IMR-90 (cell line): ENCODE data around the gene HSPA13. TPM values are rescaled to one million over a fixed set of nuclear protein-coding genes. Genes with fewer than 3 reads are reported as not detected.

Experiments used
- ATAC-seq: fragments of 200-7000 bp; cut with Tn5 transposase; 2 replicates; pipeline ENCODE4 v1.9.1; 2020; ENCODE audit warnings: low read depth, mild to moderate bottlenecking, moderate library complexity
- BruUV-seq: library from RNA; stranded (reverse); fragments of 400-500 nt; replicated peaks from 2 replicates; lab custom pipeline; 2021; lab: Mats Ljungman, UMichigan
- CTCF ChIA-PET: fragments of 300-600 bp; formaldehyde crosslinking; extraction: SDS; loops from one replicate; lab custom pipeline; 2021; ENCODE audit warnings: antibody characterized with exemption; lab: Yijun Ruan, JAX
- POLR2A ChIA-PET: fragments of 300-600 bp; sonication (Branson Sonifier 250); formaldehyde crosslinking; loops from one replicate; lab custom pipeline; 2022; ENCODE audit warnings: antibody characterized with exemption; ENCODE audit not compliant: unreplicated experiment; lab: Charles Lee
- DNase-seq: peaks from one replicate; pipeline ENCODE4 v3.0.0; 2013
- H2AFZ ChIP-seq: replicated peaks from 2 replicates; pipeline ENCODE3; 2013; ENCODE audit warnings: low read length, mild to moderate bottlenecking; ENCODE audit not compliant: poor library complexity
- H2AK5ac ChIP-seq: 2 replicates; pipeline ENCODE4 v1.6.1; 2013; ENCODE audit warnings: low read depth, low read length, inconsistent platforms
- H2AK9ac ChIP-seq: replicated peaks from 2 replicates; pipeline ENCODE3; 2013; ENCODE audit warnings: mild to moderate bottlenecking, low read depth, low read length, moderate library complexity; ENCODE audit not compliant: poor library complexity
- H2BK120ac ChIP-seq: 2 replicates; pipeline ENCODE4 v1.6.1; 2013; ENCODE audit warnings: low read depth, low read length, inconsistent platforms
- H2BK15ac ChIP-seq: 3 replicates; pipeline ENCODE4 v1.6.1; 2013; ENCODE audit warnings: low read depth, low read length, inconsistent platforms
- H2BK20ac ChIP-seq: 2 replicates; pipeline ENCODE4 v1.6.1; 2013; ENCODE audit warnings: low read depth, mild to moderate bottlenecking, inconsistent platforms, low read length, moderate library complexity
- H2BK5ac ChIP-seq: 2 replicates; pipeline ENCODE4 v1.6.1; 2013; ENCODE audit warnings: mild to moderate bottlenecking, low read depth, low read length, inconsistent platforms; ENCODE audit not compliant: poor library complexity, severe bottlenecking
- H3K14ac ChIP-seq: replicated peaks from 2 replicates; pipeline ENCODE4 v1.6.1; 2013; ENCODE audit warnings: low read depth, low read length, inconsistent platforms
- H3K18ac ChIP-seq: 2 replicates; pipeline ENCODE4 v1.6.1; 2013; ENCODE audit warnings: low read depth, low read length, control low read depth
- H3K23ac ChIP-seq: 2 replicates; pipeline ENCODE4 v1.6.1; 2013; ENCODE audit warnings: low read depth, low read length, inconsistent platforms
- H3K27ac ChIP-seq: 2 replicates; pipeline ENCODE4 v1.5.1; 2013; ENCODE audit warnings: mild to moderate bottlenecking, control low read depth, low read length; ENCODE audit not compliant: insufficient read depth
- H3K27me3 ChIP-seq: 2 replicates; pipeline ENCODE4 v1.6.1; 2013; ENCODE audit warnings: low read length; ENCODE audit not compliant: control insufficient read depth, insufficient read depth
- H3K36me3 ChIP-seq: 2 replicates; pipeline ENCODE4 v1.6.1; 2013; ENCODE audit warnings: low read length, mixed read lengths; ENCODE audit not compliant: control insufficient read depth, insufficient read depth
- H3K4ac ChIP-seq: 2 replicates; pipeline ENCODE4 v1.6.1; 2013; ENCODE audit warnings: low read depth, low read length, inconsistent platforms
- H3K4me1 ChIP-seq: 2 replicates; pipeline ENCODE4 v1.6.1; 2013; ENCODE audit warnings: low read length, mixed read lengths; ENCODE audit not compliant: control insufficient read depth, insufficient read depth
- H3K4me2 ChIP-seq: 2 replicates; pipeline ENCODE4 v1.6.1; 2013; ENCODE audit warnings: low read depth, mild to moderate bottlenecking, control low read depth, low read length, moderate library complexity
- H3K4me3 ChIP-seq: 2 replicates; pipeline ENCODE4 v1.5.1; 2013; ENCODE audit warnings: low read depth, mild to moderate bottlenecking, control low read depth, low read length, moderate library complexity; ENCODE audit not compliant: insufficient read depth
- H3K56ac ChIP-seq: 2 replicates; pipeline ENCODE4 v1.6.1; 2013; ENCODE audit warnings: low read length, inconsistent platforms; ENCODE audit not compliant: insufficient read depth; ENCODE audit errors: extremely low read depth
- H3K79me1 ChIP-seq, 2 experiments: 2 replicates each; pipeline ENCODE4 v1.6.1; 2013; ENCODE audit warnings: low read length in 2 of 2, inconsistent platforms in 1 of 2, low read depth in 1 of 2
- H3K9ac ChIP-seq: 2 replicates; pipeline ENCODE4 v1.6.1; 2013; ENCODE audit warnings: low read depth, low read length, control low read depth
- H3K9me1 ChIP-seq: 2 replicates; pipeline ENCODE4 v1.6.1; 2013; ENCODE audit warnings: low read length, inconsistent platforms; ENCODE audit not compliant: insufficient read depth
- H3K9me3 ChIP-seq: 2 replicates; pipeline ENCODE4 v1.6.1; 2013; ENCODE audit warnings: low read length; ENCODE audit not compliant: control insufficient read depth, insufficient read depth
- H4K20me1 ChIP-seq: 2 replicates; pipeline ENCODE4 v1.6.1; 2013; ENCODE audit warnings: low read length, inconsistent platforms; ENCODE audit not compliant: insufficient read depth
- H4K5ac ChIP-seq: 2 replicates; pipeline ENCODE4 v1.6.1; 2013; ENCODE audit warnings: mild to moderate bottlenecking, low read depth, low read length, control low read depth
- H4K8ac ChIP-seq, 2 experiments: 2 replicates each; pipeline ENCODE4 v1.6.1; 2013; ENCODE audit warnings: low read depth in 2 of 2, low read length in 2 of 2, control low read depth in 1 of 2, inconsistent platforms in 1 of 2
- H4K91ac ChIP-seq: 2 replicates; pipeline ENCODE4 v1.6.1; 2013; ENCODE audit warnings: low read depth, low read length, inconsistent platforms; ENCODE audit not compliant: insufficient read depth
- CEBPB ChIP-seq: IDR thresholded peaks from 2 replicates; pipeline ENCODE4 v1.6.1; 2012; ENCODE audit warnings: low read depth, low read length, improper control_type of control experiment
- CHD1 ChIP-seq: IDR thresholded peaks from 2 replicates; pipeline ENCODE4 v1.6.1; 2012; ENCODE audit warnings: low read depth, low read length, improper control_type of control experiment
- CTCF ChIP-seq: conservative IDR thresholded peaks from 2 replicates; pipeline ENCODE4 v1.5.1; 2012; ENCODE audit warnings: mild to moderate bottlenecking, low read depth, low read length, improper control_type of control experiment
- ELK1 ChIP-seq: fragments of 150-350 bp; IDR thresholded peaks from 2 replicates; pipeline ENCODE4 v1.6.1; 2016; ENCODE audit warnings: low read depth, mild to moderate bottlenecking, low read length, moderate library complexity, borderline replicate concordance
- MAFK ChIP-seq: IDR thresholded peaks from 2 replicates; pipeline ENCODE4 v1.6.1; 2012; ENCODE audit warnings: low read depth, low read length, improper control_type of control experiment
- MAZ ChIP-seq: IDR thresholded peaks from 2 replicates; pipeline ENCODE4 v1.6.1; 2012; ENCODE audit warnings: low read depth, mild to moderate bottlenecking, low read length, improper control_type of control experiment, moderate library complexity, borderline replicate concordance
- NFE2L2 ChIP-seq: fragments of 150-350 bp; IDR thresholded peaks from 2 replicates; pipeline ENCODE4 v1.6.1; 2016; ENCODE audit warnings: low read depth, mild to moderate bottlenecking, low read length
- POLR2A ChIP-seq: IDR thresholded peaks from 2 replicates; pipeline ENCODE4 v1.6.1; 2012; ENCODE audit warnings: mild to moderate bottlenecking, low read depth, low read length
- RAD21 ChIP-seq: IDR thresholded peaks from 2 replicates; pipeline ENCODE4 v1.6.1; 2012; ENCODE audit warnings: low read length, improper control_type of control experiment
- RCOR1 ChIP-seq: IDR thresholded peaks from 2 replicates; pipeline ENCODE4 v1.6.1; 2012; ENCODE audit warnings: mild to moderate bottlenecking, low read length, improper control_type of control experiment; ENCODE audit not compliant: insufficient replicate concordance
- RFX5 ChIP-seq: IDR thresholded peaks from 2 replicates; pipeline ENCODE4 v1.8.0; 2012; ENCODE audit warnings: low read depth, mild to moderate bottlenecking, low read length, moderate library complexity
- SMC3 ChIP-seq: fragments of 150-350 bp; IDR thresholded peaks from 2 replicates; pipeline ENCODE4 v1.6.1; 2016; ENCODE audit warnings: low read depth, mild to moderate bottlenecking, antibody characterized with exemption, low read length, moderate library complexity
- USF2 ChIP-seq: fragments of 150-350 bp; IDR thresholded peaks from 2 replicates; pipeline ENCODE4 v1.6.1; 2017; ENCODE audit warnings: mild to moderate bottlenecking, antibody characterized with exemption, low read length, low read depth
- dilution Hi-C: fragments of 300-500 bp; cut with HindIII; formaldehyde crosslinking; loops from one replicate; pipeline ENCODE4 v1.14.3; 2018; ENCODE audit warnings: low sequenced_read_pairs; ENCODE audit not compliant: unreplicated experiment
- in situ Hi-C: fragments of 300-500 bp; cut with MboI; formaldehyde crosslinking; loops from 3 replicates; pipeline ENCODE4 v1.14.3; 2019; ENCODE audit warnings: low sequenced_read_pairs, inconsistent platforms, mixed read lengths
- intact Hi-C: fragments of 100-400 bp; cut with micrococcal nuclease; formaldehyde crosslinking; loops from 2 replicates; pipeline ENCODE4 v1.10.0; 2022
- polyA plus RNA-seq, 3 experiments: library from polyadenylated mRNA; depleted of rRNA; stranded (reverse); fragments of >200 nt; gene quantifications; 2 replicates each; pipeline ENCODE4 v1.2.3, GENCODE V29; 2012; ENCODE audit warnings: low replicate concordance in 1 of 3
- total RNA-seq: library from RNA; depleted of rRNA; stranded (reverse); fragments of >200 nt; gene quantifications from 2 replicates; pipeline ENCODE4 v1.2.3, GENCODE V29; 2012

HSPA13 gene
- total and polyA plus RNA-seq, 2 of the 4 experiments (the other 2 are of a cell fraction): 16.3 to 43.7 TPM

- Histone ChIP-seq H2BK120ac (no peak overlapping the region), H3K9me3 (no peaks in the 10 kb centered on the region), H3K4ac (no peak overlapping the region), H2AK9ac (no peak overlapping the region), H2BK5ac (no peak overlapping the region), H3K9ac (no peak overlapping the region), H4K5ac (no peak overlapping the region), H4K20me1 (no peaks in the 10 kb centered on the region), H3K79me1 (no peaks in the 10 kb centered on the region), H2AFZ (no peak overlapping the region), H3K9me1 (no peaks in the 10 kb centered on the region), H4K8ac (no peak overlapping the region), H4K91ac (no peak overlapping the region), H2BK20ac (no peak overlapping the region), H2BK15ac (no peak overlapping the region), H3K27me3 (no peaks in the 10 kb centered on the region), H3K56ac (no peak overlapping the region), H3K23ac (no peak overlapping the region), H3K4me3 (no peak overlapping the region), H3K27ac (no peak overlapping the region), H3K4me1 (no peaks in the 10 kb centered on the region), H3K18ac (no peak overlapping the region), H3K14ac (no peak overlapping the region), H3K4me2 (no peak overlapping the region), H2AK5ac (no peak overlapping the region), H3K36me3 (no peaks in the 10 kb centered on the region)
- ATAC-seq (no peak), DNase-seq (no peak)
- dilution Hi-C loops: no loop called here
- CTCF ChIA-PET: no interaction called here
- in situ Hi-C loops: no loop called here
- POLR2A ChIA-PET: no interaction called here
- intact Hi-C loops: no loop called here
- no TSS peak for BruUV-seq
- no peak for TF ChIP-seq CHD1
- no peak for TF ChIP-seq SMC3
- no peak for TF ChIP-seq MAFK
- no peak for TF ChIP-seq POLR2A
- no peak for TF ChIP-seq CTCF
- no peak for TF ChIP-seq ELK1
- TF ChIP-seq USF2: no peak
- TF ChIP-seq RFX5: no peak
- no peak for TF ChIP-seq CEBPB
- TF ChIP-seq NFE2L2: no peak
- no peak for TF ChIP-seq MAZ
- TF ChIP-seq RAD21: no peak
- no peak for TF ChIP-seq RCOR1
Observed at GRCh38 chr21:14354515-14354914, 28.4 kb downstream of the HSPA13 start.
